ENCODE measurements around the gene ASXL1. TPM values are rescaled to one million over a fixed set of nuclear protein-coding genes. Genes with fewer than 3 reads are reported as not detected.
A peak's percentile ranks its signal among the peaks of the same experiment; 100 is the strongest.

The ASXL1 gene
- total and polyA plus RNA-seq, 2 donors from 2014 or later = 16.2 to 71.1 TPM

DNA sequence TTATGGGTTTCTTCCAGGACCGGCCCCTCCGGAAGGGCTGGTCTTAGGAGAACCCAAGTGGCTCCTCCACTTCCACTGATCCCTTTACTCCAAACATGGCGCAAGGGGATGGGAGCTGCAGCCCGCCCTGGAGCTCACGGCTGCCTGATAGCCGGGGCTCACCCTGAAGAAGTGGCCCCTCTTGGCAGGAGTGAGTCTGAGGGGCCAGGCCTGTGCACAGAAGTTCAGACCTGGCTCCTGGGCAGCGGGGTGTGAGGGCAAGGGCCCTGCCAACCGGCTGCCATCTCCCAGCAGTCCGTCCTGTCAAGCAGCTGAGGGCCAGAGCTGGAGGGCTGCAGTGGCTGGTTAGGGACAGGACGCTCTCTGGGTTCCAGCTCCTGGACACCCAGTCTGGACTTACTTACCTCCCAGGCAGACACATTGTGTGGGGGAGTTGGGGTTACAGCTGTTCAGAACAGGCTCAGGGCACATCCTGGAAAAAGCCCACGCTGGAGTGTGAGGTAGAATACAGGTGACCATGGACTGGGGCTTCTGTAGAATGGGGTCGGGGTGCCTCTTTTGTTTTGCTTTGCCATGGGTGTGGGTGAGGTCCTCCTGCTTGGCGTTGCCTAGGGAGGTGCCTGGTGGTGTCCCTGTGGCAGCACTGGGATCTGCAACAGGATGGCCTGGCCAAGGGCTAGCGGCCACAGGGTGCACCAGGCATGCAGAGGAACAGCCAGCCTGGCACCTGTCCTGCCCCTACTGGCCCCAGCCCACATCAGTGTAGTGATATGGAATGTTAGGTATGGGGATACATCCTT is 88.4 kb downstream of the ASXL1 start:
- TF ChIP-seq, protein P1, sequence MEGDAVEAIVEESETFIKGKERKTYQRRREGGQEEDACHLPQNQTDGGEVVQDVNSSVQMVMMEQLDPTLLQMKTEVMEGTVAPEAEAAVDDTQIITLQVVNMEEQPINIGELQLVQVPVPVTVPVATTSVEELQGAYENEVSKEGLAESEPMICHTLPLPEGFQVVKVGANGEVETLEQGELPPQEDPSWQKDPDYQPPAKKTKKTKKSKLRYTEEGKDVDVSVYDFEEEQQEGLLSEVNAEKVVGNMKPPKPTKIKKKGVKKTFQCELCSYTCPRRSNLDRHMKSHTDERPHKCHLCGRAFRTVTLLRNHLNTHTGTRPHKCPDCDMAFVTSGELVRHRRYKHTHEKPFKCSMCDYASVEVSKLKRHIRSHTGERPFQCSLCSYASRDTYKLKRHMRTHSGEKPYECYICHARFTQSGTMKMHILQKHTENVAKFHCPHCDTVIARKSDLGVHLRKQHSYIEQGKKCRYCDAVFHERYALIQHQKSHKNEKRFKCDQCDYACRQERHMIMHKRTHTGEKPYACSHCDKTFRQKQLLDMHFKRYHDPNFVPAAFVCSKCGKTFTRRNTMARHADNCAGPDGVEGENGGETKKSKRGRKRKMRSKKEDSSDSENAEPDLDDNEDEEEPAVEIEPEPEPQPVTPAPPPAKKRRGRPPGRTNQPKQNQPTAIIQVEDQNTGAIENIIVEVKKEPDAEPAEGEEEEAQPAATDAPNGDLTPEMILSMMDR (IDR thresholded peaks at IDR 0.05; ENCODE audit: borderline replicate concordance, extremely low read depth, insufficient read depth) = no peak
- Histone ChIP-seq H3K9ac (ENCODE audit: low read length in 3 of 3) (no peak overlapping the region), H3K27ac (ENCODE audit: low read depth in 2 of 2, low read length in 2 of 2) (no peak overlapping the region), H3K36me3 (ENCODE audit: control insufficient read depth in 2 of 3, insufficient read depth in 3 of 3, low read length in 3 of 3) (peaks cover 8 to 16% (median 14%) of the 10 kb centered on the region in 3 donors), H3K4me3 (ENCODE audit: low read length in 3 of 3) (no peak overlapping the region), H3K9me3 (ENCODE audit: control insufficient read depth in 2 of 3, insufficient read depth in 1 of 3, low read length in 3 of 3) (no peaks in the 10 kb centered on the region), H3K4me1 (ENCODE audit: control insufficient read depth in 2 of 3, insufficient read depth in 2 of 3, low read depth in 1 of 3, low read length in 3 of 3) (peaks cover 0 to 16% (median 8%) of the 10 kb centered on the region in 3 donors), H3K27me3 (ENCODE audit: control insufficient read depth, insufficient read depth, low read length) (no peaks in the 10 kb centered on the region)
- no peak for FAIRE-seq
- no peak for DNase-seq
- intact Hi-C loops (cut with DNase I) = no loop called here

DNA sequence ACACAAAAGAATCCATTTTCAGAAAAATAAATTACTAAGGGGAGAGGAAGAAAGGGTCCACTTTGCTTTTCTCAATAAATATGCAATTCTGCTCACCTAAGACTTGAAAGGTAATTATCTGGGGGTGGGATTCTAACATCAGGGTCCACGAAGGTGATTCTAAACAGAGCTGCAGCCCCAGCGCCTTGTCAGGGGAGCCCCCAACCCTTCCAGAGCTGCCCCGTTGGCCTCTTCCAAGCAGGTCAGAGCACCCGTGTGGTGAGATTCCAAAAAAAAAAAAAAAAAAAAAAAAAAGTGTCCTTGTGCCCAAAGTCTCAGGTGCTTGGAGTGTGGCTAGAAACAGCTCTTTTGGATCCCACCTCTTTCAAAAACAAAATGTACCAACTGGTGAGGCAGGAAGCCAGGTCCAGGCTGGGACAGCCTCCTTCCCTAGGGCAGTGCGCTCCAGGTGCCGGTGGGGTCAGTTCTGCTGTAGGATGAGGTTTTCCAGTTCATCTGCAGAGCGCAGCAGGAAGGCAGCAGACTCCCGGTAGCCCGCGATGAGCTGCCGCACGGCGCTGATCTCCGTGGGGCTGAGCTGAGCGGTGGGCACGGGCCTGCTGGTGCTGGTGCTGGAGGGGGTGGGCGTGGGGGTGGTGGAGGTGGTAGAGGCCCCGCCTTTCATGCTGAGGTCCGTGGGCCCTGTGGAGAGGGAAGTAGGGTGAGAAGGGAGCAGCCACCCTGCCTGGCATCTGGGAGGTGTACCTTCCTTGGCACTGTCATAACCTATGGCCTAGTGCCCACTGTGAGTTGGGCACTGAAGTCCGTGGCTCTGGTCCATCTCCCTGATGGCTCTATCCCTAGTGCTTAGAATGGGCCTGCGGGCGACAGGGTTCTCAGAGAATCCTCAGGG is 89.3 kb downstream of the ASXL1 start:
- H3K4me3 ChIP-seq (ENCODE audit: low read length in 3 of 3) = no peak overlapping the region
- H3K9ac ChIP-seq (ENCODE audit: low read length in 3 of 3) = no peak overlapping the region
- no peak overlapping the region for H3K27ac ChIP-seq (ENCODE audit: low read depth in 2 of 2, low read length in 2 of 2)
- H3K4me1 ChIP-seq (ENCODE audit: control insufficient read depth in 2 of 3, insufficient read depth in 2 of 3, low read depth in 1 of 3, low read length in 3 of 3) = peaks cover 0 to 16% (median 8%) of the 10 kb centered on the region in 3 donors
- H3K36me3 ChIP-seq (ENCODE audit: control insufficient read depth in 2 of 3, insufficient read depth in 3 of 3, low read length in 3 of 3) = peaks cover 8 to 19% (median 18%) of the 10 kb centered on the region in 3 donors
- intact Hi-C loops (cut with DNase I) = no loop called here
- H3K9me3 ChIP-seq (ENCODE audit: control insufficient read depth in 2 of 3, insufficient read depth in 1 of 3, low read length in 3 of 3) = no peaks in the 10 kb centered on the region
- TF ChIP-seq, protein P1 (IDR thresholded peaks at IDR 0.05; ENCODE audit: borderline replicate concordance, extremely low read depth, insufficient read depth) = no peak
- peak in 1 of 5 donors; percentile 59 for DNase-seq
- H3K27me3 ChIP-seq (ENCODE audit: control insufficient read depth, insufficient read depth, low read length) = no peaks in the 10 kb centered on the region
- no peak for FAIRE-seq

DNA sequence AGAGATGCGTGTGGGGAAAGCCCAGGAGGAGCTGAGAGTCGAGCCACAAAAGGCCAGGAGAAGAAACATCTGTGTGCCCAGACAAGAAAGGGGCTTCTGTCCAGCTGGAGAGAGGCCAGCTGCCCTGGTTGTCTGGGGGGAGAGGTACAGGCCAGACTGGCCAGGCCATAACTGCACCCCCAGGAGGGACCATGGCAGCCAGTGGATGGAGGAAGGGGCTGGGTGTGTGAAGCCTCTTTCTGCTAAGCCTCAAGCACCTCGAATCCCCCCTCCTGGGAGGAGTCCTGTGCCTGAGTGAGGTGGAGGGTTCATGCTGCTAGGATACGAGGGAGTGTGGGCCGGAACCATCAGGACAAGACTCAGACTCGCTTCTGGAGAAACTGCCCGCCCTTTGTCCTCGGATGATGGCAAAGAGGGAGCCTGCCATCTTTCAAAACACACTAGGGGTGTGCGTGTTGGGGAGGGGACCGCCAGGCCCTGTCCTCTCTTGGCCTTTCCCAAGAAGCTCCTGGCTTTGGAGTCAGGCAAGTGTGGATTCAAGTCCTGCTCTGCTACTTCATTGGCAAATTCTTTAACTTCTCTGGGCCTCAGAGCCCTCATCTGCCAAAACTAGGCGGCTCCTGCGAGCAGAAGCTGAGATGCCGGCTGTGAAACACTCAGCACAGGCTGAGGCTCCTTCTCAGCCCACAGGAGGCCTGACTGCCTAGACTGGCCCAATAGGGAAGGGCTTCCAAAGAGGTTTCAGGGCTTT is 90.3 kb downstream of the ASXL1 start:
- Histone ChIP-seq H3K36me3 (ENCODE audit: control insufficient read depth in 2 of 3, insufficient read depth in 3 of 3, low read length in 3 of 3) (peaks cover 8 to 25% (median 25%) of the 10 kb centered on the region in 3 donors), H3K9me3 (ENCODE audit: control insufficient read depth in 2 of 3, insufficient read depth in 1 of 3, low read length in 3 of 3) (no peaks in the 10 kb centered on the region), H3K9ac (ENCODE audit: low read length in 3 of 3) (no peak overlapping the region), H3K27me3 (ENCODE audit: control insufficient read depth, insufficient read depth, low read length) (no peaks in the 10 kb centered on the region), H3K4me1 (ENCODE audit: control insufficient read depth in 2 of 3, insufficient read depth in 2 of 3, low read depth in 1 of 3, low read length in 3 of 3) (peaks cover 0 to 16% (median 8%) of the 10 kb centered on the region in 3 donors), H3K4me3 (ENCODE audit: low read length in 3 of 3) (no peak overlapping the region), H3K27ac (ENCODE audit: low read depth in 2 of 2, low read length in 2 of 2) (no peak overlapping the region)
- DNase-seq (peak in 1 of 5 donors; percentile 63), FAIRE-seq (no peak)
- intact Hi-C loops (cut with DNase I) = no loop called here
- TF ChIP-seq, protein P1 (IDR thresholded peaks at IDR 0.05; ENCODE audit: borderline replicate concordance, extremely low read depth, insufficient read depth) = no peak
